ENCODE measurements around the gene FASTK.

Gene FASTK

GRCh38 chr7:151058781-151059366, 21.7 kb downstream of the FASTK start:
- Mint-ChIP-seq H3K27me3 (no peaks in the 10 kb centered on the region), H3K27ac (peak overlapping the region; percentile 95 to 97), H3K4me1 (peaks cover 49% of the 10 kb centered on the region), H3K4me3 (peak overlapping the region; percentile 97 to 99), H3K9me3 (no peaks in the 10 kb centered on the region)
- ATAC-seq (no peak), DNase-seq (peak; percentile 44 to 50)

DNA sequence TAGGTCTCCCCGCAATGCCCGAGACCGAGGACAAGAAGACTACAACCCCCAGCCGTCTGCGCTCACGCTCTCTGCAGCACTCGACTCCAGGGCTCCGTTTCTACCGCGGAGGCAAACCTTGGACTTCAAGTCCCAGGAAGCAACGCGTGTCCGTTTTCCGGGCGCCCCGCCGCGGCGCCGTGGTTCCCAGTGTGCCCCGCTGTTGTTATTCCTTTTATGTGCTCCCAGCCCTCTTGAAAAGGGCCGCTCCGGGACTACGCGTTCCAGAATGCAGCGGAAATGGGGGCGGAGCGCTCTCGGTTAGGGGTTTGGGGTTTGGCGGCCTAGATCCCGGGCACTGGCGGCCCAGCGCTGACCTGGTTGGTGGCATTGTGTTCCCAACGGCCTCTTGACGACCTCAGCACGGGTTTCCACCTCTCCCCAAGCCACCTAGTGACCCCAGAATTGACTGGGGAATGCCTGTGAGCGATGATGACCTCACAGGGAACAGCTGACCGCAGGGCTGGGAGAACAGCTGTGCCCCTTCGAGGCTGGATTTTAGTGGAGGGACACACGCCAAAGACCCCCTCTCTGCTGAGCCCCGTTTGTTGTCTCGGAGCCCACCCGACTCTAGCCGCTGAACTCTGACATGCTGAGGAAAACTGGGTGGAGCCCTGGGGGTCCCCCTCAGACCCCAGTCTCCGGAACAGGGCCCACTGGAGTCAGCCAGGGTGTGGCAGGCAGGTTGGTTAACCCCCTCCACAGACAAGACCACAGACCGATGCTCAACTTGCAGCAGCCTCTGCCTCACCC, 22.4 kb downstream of the FASTK start:
- DNase-seq (peak; percentile 94 to 98), ATAC-seq (peak; percentile 93)
- peaks cover 49% of the 10 kb centered on the region for H3K4me1 Mint-ChIP-seq
- H3K9me3 Mint-ChIP-seq: no peaks in the 10 kb centered on the region
- peak overlapping the region; percentile 95 to 97 for H3K27ac Mint-ChIP-seq
- peak overlapping the region; percentile 97 to 99 for H3K4me3 Mint-ChIP-seq
- H3K27me3 Mint-ChIP-seq: no peaks in the 10 kb centered on the region

- peak within 1 kb of the TSS; percentile 95 to 97 for H3K27ac Mint-ChIP-seq
- DNase-seq: no peak
- H3K4me1 Mint-ChIP-seq: peaks cover 49% of the 10 kb centered on the region
- peak; percentile 1 for ATAC-seq
- H3K27me3 Mint-ChIP-seq: no peaks in the 10 kb centered on the region
- peak within 1 kb of the TSS; percentile 97 to 99 for H3K4me3 Mint-ChIP-seq
- H3K9me3 Mint-ChIP-seq: no peaks in the 10 kb centered on the region
Observed at GRCh38 chr7:151057506-151057988, 23.1 kb downstream of the FASTK start, which contains the start of gene CDK5. TSS of gene CDK5 (minus strand) at chr7:151057897. CDS start at chr7:151057848, 49 bp downstream.

DNA sequence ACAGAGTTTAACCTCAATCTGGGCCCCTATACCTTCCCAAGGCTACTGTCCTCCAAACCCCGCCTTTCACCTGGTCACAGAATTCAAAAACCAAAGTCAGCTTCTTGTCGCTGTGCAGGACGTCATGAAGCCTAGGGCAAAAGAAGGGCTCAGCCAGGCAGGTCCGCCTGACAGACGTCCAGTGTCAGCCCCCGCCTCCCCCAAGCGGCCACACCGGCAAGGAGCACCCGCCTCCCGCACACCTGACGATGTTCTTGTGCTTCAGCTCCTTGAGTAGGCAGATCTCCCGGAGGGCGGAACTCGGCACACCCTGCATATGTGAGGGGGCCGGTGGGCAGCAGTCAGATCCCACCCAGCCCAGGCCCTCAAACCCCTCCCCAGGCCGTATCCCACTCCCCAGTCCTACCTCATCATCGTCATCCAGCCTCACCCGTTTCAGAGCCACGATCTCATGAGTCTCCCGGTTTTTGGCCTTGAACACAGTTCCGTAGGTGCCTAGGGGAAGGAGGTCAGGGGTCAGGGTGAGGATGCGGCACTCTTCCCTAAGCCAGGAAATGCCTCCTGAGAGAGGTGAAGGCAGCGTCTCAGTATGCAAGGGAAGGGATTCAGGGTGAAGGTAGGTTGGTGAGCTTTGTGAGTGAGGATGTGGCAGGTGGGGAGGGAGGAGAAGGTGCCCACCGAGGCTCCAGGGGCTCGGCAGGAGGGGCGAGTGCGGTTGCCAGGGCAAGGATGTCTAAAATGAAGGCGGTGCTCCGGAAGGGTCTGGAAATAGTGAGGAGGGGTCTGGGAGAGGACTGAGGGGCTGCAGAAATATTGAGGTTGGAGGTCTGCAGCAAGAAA, 23.7 kb downstream of the FASTK start:
- no peak for DNase-seq
- no peaks in the 10 kb centered on the region for H3K9me3 Mint-ChIP-seq

GRCh38 chr7:151056283-151056665, 24.3 kb downstream of the FASTK start:
- ATAC-seq: no peak
- no peak for DNase-seq
- Mint-ChIP-seq H3K27ac (no peak overlapping the region), H3K27me3 (no peaks in the 10 kb centered on the region), H3K9me3 (no peaks in the 10 kb centered on the region), H3K4me1 (peaks cover 46% of the 10 kb centered on the region), H3K4me3 (peak overlapping the region; percentile 97 to 99)

More for the DNA sequence above, 23.7 kb downstream of the FASTK start:
- no peak for ATAC-seq
- peak overlapping the region; percentile 49 to 75 for H3K27ac Mint-ChIP-seq
- H3K27me3 Mint-ChIP-seq: no peaks in the 10 kb centered on the region
- peak overlapping the region; percentile 97 to 99 for H3K4me3 Mint-ChIP-seq
- H3K4me1 Mint-ChIP-seq: peaks cover 48% of the 10 kb centered on the region

- Mint-ChIP-seq H3K27me3 (peaks cover 10% of the 10 kb centered on the region), H3K4me1 (peaks cover 25% of the 10 kb centered on the region), H3K27ac (no peak overlapping the region), H3K4me3 (no peak overlapping the region), H3K9me3 (no peaks in the 10 kb centered on the region)
- no peak for ATAC-seq
- DNase-seq: no peak
Observed at GRCh38 chr7:151053751-151054150, 26.9 kb downstream of the FASTK start.

DNA sequence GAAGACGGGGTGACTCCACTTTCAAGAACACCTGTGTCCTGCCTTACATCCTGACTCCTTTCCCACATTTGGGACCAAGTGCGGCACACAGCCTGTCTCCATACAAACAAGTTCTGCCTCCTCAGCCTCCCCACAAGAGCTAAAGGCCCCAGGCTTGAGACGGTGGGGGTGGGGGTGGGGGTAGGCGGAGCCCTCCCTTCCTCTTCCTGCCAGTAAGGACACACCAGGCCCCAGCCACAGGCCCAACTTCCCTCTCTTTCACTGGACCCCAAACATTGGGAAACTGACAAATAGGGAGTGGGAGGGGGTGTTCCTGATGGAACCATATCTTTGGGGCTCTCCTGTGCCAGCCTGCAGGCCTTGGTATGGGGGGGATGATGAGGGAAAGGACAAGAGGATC, 27.5 kb downstream of the FASTK start:
- Mint-ChIP-seq H3K27me3 (peaks cover 10% of the 10 kb centered on the region), H3K4me1 (peaks cover 20% of the 10 kb centered on the region), H3K9me3 (no peaks in the 10 kb centered on the region), H3K4me3 (no peak overlapping the region), H3K27ac (no peak overlapping the region)
- no peak for DNase-seq
- ATAC-seq: no peak

- DNase-seq: peak; percentile 37 to 46
- ATAC-seq: peak; percentile 59
- Mint-ChIP-seq H3K4me1 (peaks cover 11% of the 10 kb centered on the region), H3K4me3 (no peak overlapping the region), H3K9me3 (no peaks in the 10 kb centered on the region), H3K27me3 (peaks cover 10% of the 10 kb centered on the region), H3K27ac (no peak overlapping the region)
Observed at GRCh38 chr7:151051108-151051507, 29.5 kb downstream of the FASTK start.

DNA sequence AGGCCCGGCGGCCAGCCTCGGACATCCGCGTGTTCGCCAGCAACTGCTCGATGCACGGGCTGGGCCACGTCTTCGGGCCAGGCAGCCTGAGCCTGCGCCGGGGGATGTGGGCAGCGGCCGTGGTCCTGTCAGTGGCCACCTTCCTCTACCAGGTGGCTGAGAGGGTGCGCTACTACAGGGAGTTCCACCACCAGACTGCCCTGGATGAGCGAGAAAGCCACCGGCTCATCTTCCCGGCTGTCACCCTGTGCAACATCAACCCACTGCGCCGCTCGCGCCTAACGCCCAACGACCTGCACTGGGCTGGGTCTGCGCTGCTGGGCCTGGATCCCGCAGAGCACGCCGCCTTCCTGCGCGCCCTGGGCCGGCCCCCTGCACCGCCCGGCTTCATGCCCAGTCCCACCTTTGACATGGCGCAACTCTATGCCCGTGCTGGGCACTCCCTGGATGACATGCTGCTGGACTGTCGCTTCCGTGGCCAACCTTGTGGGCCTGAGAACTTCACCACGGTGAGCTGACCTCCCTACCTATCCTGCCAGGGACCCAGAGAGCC, 31.6 kb downstream of the FASTK start:
- no peak overlapping the region for H3K27ac Mint-ChIP-seq

GRCh38 chr7:151047976-151048815, 32.4 kb downstream of the FASTK start, which contains the start of gene ASIC3:
TSS of gene ASIC3 (plus strand) at chr7:151048531. CDS start at chr7:151048886, 355 bp downstream.
- Mint-ChIP-seq H3K4me1 (peaks cover 11% of the 10 kb centered on the region), H3K9me3 (no peaks in the 10 kb centered on the region), H3K4me3 (no peak within 1 kb of the TSS), H3K27me3 (peaks cover 10% of the 10 kb centered on the region), H3K27ac (no peak within 1 kb of the TSS)
- ATAC-seq (no peak), DNase-seq (no peak)

More for the DNA sequence above, 31.6 kb downstream of the FASTK start:
- H3K9me3 Mint-ChIP-seq: no peaks in the 10 kb centered on the region
- peaks cover 10% of the 10 kb centered on the region for H3K27me3 Mint-ChIP-seq
- ATAC-seq (no peak), DNase-seq (no peak)
- H3K4me1 Mint-ChIP-seq: peaks cover 11% of the 10 kb centered on the region
- H3K4me3 Mint-ChIP-seq: no peak overlapping the region

DNA sequence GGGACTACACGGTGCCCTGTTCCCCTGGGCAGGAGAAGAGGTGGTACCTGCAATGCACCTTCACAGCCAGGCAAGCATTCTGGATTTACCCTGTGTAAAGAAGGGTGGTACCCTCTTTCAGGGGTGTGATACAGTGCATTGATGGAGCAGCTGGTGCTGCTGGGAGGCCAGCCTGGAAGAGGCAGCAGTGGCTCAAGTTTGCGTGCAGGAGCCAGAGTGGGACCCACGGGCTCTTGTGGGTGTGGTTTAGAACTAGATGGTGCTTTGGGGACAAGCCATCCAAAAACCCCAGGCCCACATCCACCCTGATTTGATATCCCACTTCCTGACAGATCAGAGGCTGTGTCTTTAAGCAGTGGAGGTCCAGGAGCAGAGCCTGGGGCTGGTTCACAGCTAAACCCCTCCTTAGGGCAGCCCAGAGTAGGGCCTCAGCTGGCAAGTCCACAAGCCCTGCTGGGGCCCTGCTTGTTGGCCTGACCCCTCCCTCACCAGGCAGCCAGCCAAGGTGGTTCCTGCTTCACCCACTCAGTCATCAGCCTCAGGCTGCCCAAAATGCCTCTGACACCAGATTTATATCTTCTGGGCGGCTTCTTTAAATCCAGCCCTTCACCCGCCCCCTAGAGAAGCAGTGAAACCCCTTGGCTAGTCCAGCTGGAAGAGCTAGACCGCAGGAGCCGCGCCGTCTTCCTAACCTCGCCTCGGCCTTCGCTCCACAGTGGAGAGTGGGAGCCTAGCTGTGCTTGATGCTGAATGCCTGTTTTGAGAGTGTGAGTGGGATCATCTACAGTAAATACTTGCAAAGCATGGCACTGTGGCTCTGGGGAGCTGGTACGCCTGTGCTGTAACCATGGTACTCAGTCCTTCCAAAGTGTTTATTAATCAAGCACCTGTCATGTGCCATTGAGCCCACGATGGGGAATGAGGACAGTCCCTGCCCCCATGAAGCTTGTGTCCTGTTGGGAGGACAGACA, 33.7 kb downstream of the FASTK start:
- peaks cover 10% of the 10 kb centered on the region for H3K4me1 Mint-ChIP-seq
- H3K27ac Mint-ChIP-seq: no peak overlapping the region
- DNase-seq: no peak
- no peaks in the 10 kb centered on the region for H3K9me3 Mint-ChIP-seq
- ATAC-seq: no peak
- H3K4me3 Mint-ChIP-seq: no peak overlapping the region
- H3K27me3 Mint-ChIP-seq: peaks cover 10% of the 10 kb centered on the region

DNA sequence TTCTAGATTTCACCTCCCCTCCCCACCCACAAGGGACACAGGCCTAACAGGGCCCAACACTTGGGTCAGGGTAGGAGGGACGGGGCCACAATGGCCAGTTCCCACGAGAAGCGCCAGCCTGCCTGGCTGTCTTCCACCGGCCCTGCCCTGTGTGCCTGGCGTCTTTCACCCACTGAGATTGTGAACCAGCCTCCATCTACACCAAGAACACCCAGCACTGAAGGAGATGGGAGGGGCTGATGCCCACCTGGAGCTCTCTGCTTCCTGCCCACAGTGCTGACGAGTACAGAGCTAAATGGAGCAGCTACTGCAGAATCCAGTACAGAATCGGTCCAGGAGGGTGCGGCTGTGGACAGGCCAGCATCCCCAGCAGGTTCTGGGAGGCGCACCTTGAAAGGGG, 34.6 kb downstream of the FASTK start:
- no peaks in the 10 kb centered on the region for H3K9me3 Mint-ChIP-seq
- no peak for DNase-seq
- H3K4me3 Mint-ChIP-seq: no peak overlapping the region
- peaks cover 5% of the 10 kb centered on the region for H3K4me1 Mint-ChIP-seq
- H3K27ac Mint-ChIP-seq: no peak overlapping the region
- H3K27me3 Mint-ChIP-seq: peaks cover 10% of the 10 kb centered on the region
- ATAC-seq: no peak

GRCh38 chr7:151045262-151045661, 35.3 kb downstream of the FASTK start:
- peak overlapping the region in 1 of 2 donors; percentile 34 for H3K27ac Mint-ChIP-seq
- peaks cover 6% of the 10 kb centered on the region for H3K27me3 Mint-ChIP-seq
- ATAC-seq (no peak), DNase-seq (no peak)
- H3K4me1 Mint-ChIP-seq: peaks cover 6% of the 10 kb centered on the region
- no peak overlapping the region for H3K4me3 Mint-ChIP-seq
- no peaks in the 10 kb centered on the region for H3K9me3 Mint-ChIP-seq

All from stimulated activated naive CD8-positive, alpha-beta T cell treated with anti-CD3 and anti-CD28 coated beads, Interleukin-15, amount 100 ng/mL, for 72 hours (primary cell).